ENCODE data around the gene PHLPP1. TPM values are rescaled to one million over a fixed set of nuclear protein-coding genes. Genes with fewer than 3 reads are reported as not detected.

Gene PHLPP1
- polyA plus RNA-seq, 1 experiment: 5.6 TPM

DNA sequence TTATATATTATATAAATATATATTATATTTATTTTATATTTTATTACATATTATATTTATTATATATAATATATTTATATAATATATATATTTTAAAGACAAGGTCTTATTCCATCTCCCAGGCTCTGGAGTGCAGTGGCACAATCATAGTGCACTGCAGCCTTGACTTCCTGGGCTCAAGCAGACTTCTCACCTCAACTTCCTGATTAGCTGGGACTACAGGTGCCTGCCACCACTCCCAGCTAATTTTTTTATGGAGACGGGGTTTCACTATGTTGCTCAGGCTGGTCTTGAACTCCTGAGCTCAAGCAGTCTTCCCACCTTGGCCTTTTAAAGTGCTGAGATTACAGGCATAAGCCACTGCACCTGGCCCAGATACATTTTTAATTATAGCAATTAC is 110.0 kb downstream of the PHLPP1 start:
- H3K4me3 ChIP-seq (ENCODE audit: low read depth, low read length): no peak overlapping the region
- ChIA-PET POLR2A (no interaction called here), CTCF (interaction anchor here (0.9 kb wide), 1 partner anchor 239 kb away, joined by 3 read pairs; no protein-coding TSS in a partner anchor)
- no peak overlapping the region for H3K27ac ChIP-seq (ENCODE audit: low read depth, low read length)
- no peaks in the 10 kb centered on the region for H3K9me3 ChIP-seq (ENCODE audit: control insufficient read depth, insufficient read depth, low read length)
- no peaks in the 10 kb centered on the region for H3K27me3 ChIP-seq (ENCODE audit: control insufficient read depth, insufficient read depth, low read length)
- TF ChIP-seq, protein P1, sequence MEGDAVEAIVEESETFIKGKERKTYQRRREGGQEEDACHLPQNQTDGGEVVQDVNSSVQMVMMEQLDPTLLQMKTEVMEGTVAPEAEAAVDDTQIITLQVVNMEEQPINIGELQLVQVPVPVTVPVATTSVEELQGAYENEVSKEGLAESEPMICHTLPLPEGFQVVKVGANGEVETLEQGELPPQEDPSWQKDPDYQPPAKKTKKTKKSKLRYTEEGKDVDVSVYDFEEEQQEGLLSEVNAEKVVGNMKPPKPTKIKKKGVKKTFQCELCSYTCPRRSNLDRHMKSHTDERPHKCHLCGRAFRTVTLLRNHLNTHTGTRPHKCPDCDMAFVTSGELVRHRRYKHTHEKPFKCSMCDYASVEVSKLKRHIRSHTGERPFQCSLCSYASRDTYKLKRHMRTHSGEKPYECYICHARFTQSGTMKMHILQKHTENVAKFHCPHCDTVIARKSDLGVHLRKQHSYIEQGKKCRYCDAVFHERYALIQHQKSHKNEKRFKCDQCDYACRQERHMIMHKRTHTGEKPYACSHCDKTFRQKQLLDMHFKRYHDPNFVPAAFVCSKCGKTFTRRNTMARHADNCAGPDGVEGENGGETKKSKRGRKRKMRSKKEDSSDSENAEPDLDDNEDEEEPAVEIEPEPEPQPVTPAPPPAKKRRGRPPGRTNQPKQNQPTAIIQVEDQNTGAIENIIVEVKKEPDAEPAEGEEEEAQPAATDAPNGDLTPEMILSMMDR (IDR thresholded peaks at IDR 0.05; ENCODE audit: low read depth, low read length): no peak
- DNase-seq (ENCODE audit: low read depth, low spot score): no peak

DNA sequence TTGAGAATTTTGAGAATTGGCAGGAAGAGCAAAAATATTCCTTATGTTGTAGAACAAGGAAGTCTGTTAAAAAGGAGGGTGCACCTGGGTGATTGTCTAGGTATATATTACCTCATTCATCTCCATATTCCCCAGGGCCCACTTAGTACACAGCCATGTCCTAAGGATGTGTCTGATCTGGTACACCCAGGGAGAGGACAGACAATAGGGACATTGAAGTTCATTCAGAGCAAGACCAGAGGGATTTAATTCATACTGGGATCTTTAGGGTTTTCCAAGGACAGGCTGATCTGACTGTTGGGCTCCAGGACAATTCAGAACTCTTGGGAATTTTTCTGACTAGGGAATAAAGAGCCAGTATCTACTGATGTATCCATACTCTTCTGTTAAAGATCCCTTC is 112.1 kb downstream of the PHLPP1 start:
- no peaks in the 10 kb centered on the region for H3K27me3 ChIP-seq (ENCODE audit: control insufficient read depth, insufficient read depth, low read length)
- POLR2A ChIA-PET: no interaction called here
- CTCF ChIA-PET: no interaction called here
- no peak for DNase-seq (ENCODE audit: low read depth, low spot score)
- H3K4me3 ChIP-seq (ENCODE audit: low read depth, low read length): no peak overlapping the region
- TF ChIP-seq, protein P1 (IDR thresholded peaks at IDR 0.05; ENCODE audit: low read depth, low read length): no peak
- no peaks in the 10 kb centered on the region for H3K9me3 ChIP-seq (ENCODE audit: control insufficient read depth, insufficient read depth, low read length)
- no peak overlapping the region for H3K27ac ChIP-seq (ENCODE audit: low read depth, low read length)

DNA sequence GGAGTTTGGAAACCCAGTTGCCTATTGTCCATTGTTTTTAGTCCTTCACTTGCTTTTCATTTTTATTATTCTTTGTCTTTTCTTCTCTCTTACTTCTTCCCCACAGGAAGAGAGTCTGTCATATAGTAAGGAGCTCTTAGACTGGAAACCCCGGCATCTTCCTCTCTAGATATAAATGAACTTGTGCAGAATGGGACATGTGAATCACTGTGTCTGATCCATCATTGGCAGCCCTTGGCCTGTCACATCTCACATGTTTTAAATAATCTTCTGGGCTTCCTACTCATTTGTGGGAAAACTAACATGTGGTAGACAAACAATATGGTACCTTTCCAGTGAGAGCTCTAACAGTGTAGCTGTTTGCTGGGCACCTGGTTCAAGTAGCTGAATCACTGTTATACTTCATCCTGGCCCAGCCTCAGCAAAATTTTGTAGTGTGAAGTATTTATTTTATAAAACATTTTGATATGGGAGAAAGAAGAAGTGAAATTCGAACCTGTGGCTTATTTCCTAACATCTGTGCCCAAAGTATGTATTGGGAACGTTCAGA is 112.8 kb downstream of the PHLPP1 start:
- H3K27me3 ChIP-seq (ENCODE audit: control insufficient read depth, insufficient read depth, low read length): no peaks in the 10 kb centered on the region
- no peaks in the 10 kb centered on the region for H3K9me3 ChIP-seq (ENCODE audit: control insufficient read depth, insufficient read depth, low read length)
- ChIA-PET POLR2A (no interaction called here), CTCF (interaction anchor here (0.6 kb wide), 1 partner anchor 17 kb away, joined by 3 read pairs; no protein-coding TSS in a partner anchor)
- H3K27ac ChIP-seq (ENCODE audit: low read depth, low read length): no peak overlapping the region
- DNase-seq (ENCODE audit: low read depth, low spot score): no peak
- TF ChIP-seq, protein P1 (IDR thresholded peaks at IDR 0.05; ENCODE audit: low read depth, low read length): no peak
- no peak overlapping the region for H3K4me3 ChIP-seq (ENCODE audit: low read depth, low read length)

DNA sequence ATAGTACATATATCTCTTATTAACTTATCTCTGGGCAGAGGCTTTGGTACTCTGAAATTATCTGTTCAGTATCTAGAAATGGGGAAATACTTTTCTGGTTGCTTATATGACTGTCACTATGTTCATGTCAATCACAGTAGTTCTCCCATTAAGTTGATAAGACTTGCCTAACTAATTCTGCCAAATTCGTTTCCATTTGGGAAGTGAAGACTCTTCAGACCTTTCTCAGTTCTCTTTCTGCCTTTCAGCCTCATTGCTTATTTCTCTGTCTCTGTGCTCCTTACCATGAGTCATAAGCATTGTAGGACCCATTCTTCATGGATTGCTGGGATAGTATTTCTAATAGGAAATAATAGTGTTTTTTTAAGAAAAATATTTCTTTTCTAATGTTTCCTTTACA is 113.5 kb downstream of the PHLPP1 start:
- no peak overlapping the region for H3K4me3 ChIP-seq (ENCODE audit: low read depth, low read length)
- POLR2A ChIA-PET: no interaction called here
- TF ChIP-seq, protein P1 (IDR thresholded peaks at IDR 0.05; ENCODE audit: low read depth, low read length): no peak
- no peak overlapping the region for H3K27ac ChIP-seq (ENCODE audit: low read depth, low read length)
- H3K9me3 ChIP-seq (ENCODE audit: control insufficient read depth, insufficient read depth, low read length): no peaks in the 10 kb centered on the region
- no peak for DNase-seq (ENCODE audit: low read depth, low spot score)
- CTCF ChIA-PET: interaction anchor here (0.6 kb wide), 1 partner anchor 17 kb away, joined by 3 read pairs; no protein-coding TSS in a partner anchor
- H3K27me3 ChIP-seq (ENCODE audit: control insufficient read depth, insufficient read depth, low read length): no peaks in the 10 kb centered on the region

DNA sequence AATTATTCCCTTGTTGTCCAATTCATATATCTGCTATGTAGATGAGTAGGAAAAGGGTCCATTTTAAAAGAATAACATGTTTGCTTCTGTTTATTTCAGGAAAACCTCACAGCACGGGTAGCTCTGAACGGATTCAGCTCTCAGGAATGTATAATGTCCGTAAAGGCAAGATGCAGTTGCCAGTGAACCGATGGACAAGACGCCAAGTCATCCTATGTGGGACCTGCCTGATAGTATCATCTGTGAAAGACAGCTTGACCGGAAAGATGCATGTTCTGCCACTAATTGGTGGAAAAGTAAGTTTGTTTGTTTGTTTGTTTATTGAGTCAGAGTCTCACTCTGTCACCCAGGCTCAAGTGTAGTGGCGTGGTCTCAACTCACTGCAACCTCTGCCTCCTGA is 114.6 kb downstream of the PHLPP1 start:
- peak; percentile 46 for DNase-seq (ENCODE audit: low read depth, low spot score)
- POLR2A ChIA-PET: no interaction called here
- CTCF ChIA-PET: no interaction called here
- Histone ChIP-seq H3K27me3 (ENCODE audit: control insufficient read depth, insufficient read depth, low read length) (no peaks in the 10 kb centered on the region), H3K27ac (ENCODE audit: low read depth, low read length) (no peak overlapping the region), H3K9me3 (ENCODE audit: control insufficient read depth, insufficient read depth, low read length) (no peaks in the 10 kb centered on the region), H3K4me3 (ENCODE audit: low read depth, low read length) (no peak overlapping the region)
- TF ChIP-seq, protein P1 (IDR thresholded peaks at IDR 0.05; ENCODE audit: low read depth, low read length): no peak

Data from AG04450 (cell line).